ENCODE data around the gene TMEFF2.

TMEFF2 gene

DNA sequence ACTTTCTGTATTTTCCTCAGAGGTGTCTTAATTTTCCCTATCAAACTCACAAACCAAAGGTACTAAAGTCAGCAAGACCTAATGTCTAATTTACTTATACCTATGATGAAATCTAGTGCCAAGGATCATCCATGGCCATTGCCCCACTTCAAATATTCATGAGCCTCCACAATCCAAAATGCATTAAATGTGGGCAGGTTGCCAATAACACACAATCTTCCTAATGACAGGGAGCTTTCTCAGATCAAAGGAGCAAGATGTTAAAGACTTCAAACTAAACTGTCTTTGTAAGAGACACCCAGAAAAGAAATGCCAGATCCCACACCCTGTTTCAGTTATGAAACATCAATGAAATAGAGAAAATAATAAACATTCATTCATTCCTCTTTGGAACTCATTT is 143.2 kb downstream of the TMEFF2 start:
- H3K4me2 ChIP-seq (ENCODE audit: low read depth, low read length, poor library complexity, severe bottlenecking) = no peak overlapping the region
- no peaks in the 10 kb centered on the region for H3K36me3 ChIP-seq (ENCODE audit: insufficient read depth, low read length)
- H2AFZ ChIP-seq (ENCODE audit: low read length) = no peak overlapping the region
- no peak overlapping the region for H3K9ac ChIP-seq (ENCODE audit: low read depth, low read length, poor library complexity, severe bottlenecking)
- H3K4me1 ChIP-seq (ENCODE audit: insufficient read depth, low read length, poor library complexity, severe bottlenecking) = peaks cover 5% of the 10 kb centered on the region
- no peaks in the 10 kb centered on the region for H3F3A ChIP-seq (ENCODE audit: low read depth)
- no peaks in the 10 kb centered on the region for H4K20me1 ChIP-seq (ENCODE audit: insufficient read depth, low read length, poor library complexity, severe bottlenecking)
- H3K9me3 ChIP-seq (ENCODE audit: insufficient read depth, low read depth, low read length) = no peaks in the 10 kb centered on the region
- H3K79me2 ChIP-seq (ENCODE audit: insufficient read depth, low read length) = no peaks in the 10 kb centered on the region
- H3K9me2 ChIP-seq (replicated peaks; ENCODE audit: low read depth, low read length) = no peaks in the 10 kb centered on the region
- H3K27me3 ChIP-seq (ENCODE audit: insufficient read depth, low read length, poor library complexity, severe bottlenecking) = no peaks in the 10 kb centered on the region
- no peak for TF ChIP-seq EZH2phosphoT487 (IDR thresholded peaks at IDR 0.05; ENCODE audit: borderline replicate concordance)
- TF ChIP-seq, protein P1, sequence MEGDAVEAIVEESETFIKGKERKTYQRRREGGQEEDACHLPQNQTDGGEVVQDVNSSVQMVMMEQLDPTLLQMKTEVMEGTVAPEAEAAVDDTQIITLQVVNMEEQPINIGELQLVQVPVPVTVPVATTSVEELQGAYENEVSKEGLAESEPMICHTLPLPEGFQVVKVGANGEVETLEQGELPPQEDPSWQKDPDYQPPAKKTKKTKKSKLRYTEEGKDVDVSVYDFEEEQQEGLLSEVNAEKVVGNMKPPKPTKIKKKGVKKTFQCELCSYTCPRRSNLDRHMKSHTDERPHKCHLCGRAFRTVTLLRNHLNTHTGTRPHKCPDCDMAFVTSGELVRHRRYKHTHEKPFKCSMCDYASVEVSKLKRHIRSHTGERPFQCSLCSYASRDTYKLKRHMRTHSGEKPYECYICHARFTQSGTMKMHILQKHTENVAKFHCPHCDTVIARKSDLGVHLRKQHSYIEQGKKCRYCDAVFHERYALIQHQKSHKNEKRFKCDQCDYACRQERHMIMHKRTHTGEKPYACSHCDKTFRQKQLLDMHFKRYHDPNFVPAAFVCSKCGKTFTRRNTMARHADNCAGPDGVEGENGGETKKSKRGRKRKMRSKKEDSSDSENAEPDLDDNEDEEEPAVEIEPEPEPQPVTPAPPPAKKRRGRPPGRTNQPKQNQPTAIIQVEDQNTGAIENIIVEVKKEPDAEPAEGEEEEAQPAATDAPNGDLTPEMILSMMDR (conservative IDR thresholded peaks at IDR 0.05; ENCODE audit: low read length) = no peak
- H3K4me3 ChIP-seq (ENCODE audit: low read length, poor library complexity, severe bottlenecking) = no peak overlapping the region

DNA sequence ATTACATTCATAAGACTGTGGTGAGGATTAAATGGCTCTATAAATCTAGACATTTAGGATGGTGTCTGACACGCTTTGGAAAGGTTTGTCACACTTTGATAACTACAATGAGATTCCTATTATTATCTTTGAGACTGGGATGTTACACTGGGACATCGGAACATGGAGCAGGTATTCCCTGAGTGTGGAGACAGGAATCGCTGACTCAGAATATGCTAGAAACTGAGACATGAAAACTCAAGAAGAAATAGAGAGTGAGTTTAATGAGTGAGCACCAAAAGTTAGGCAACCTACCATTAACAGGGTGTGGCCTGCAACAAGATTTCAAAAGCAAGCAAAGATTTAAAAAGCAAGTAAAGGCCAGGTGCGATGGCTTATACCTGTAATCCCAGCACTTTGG is 145.4 kb downstream of the TMEFF2 start:
- Histone ChIP-seq H3K27me3 (ENCODE audit: insufficient read depth, low read length, poor library complexity, severe bottlenecking) (no peaks in the 10 kb centered on the region), H3K4me3 (ENCODE audit: low read length, poor library complexity, severe bottlenecking) (no peak overlapping the region), H2AFZ (ENCODE audit: low read length) (no peak overlapping the region), H4K20me1 (ENCODE audit: insufficient read depth, low read length, poor library complexity, severe bottlenecking) (no peaks in the 10 kb centered on the region), H3K4me1 (ENCODE audit: insufficient read depth, low read length, poor library complexity, severe bottlenecking) (peaks cover 5% of the 10 kb centered on the region), H3K79me2 (ENCODE audit: insufficient read depth, low read length) (no peaks in the 10 kb centered on the region), H3K36me3 (ENCODE audit: insufficient read depth, low read length) (no peaks in the 10 kb centered on the region), H3K4me2 (ENCODE audit: low read depth, low read length, poor library complexity, severe bottlenecking) (no peak overlapping the region), H3F3A (ENCODE audit: low read depth) (no peaks in the 10 kb centered on the region), H3K9ac (ENCODE audit: low read depth, low read length, poor library complexity, severe bottlenecking) (no peak overlapping the region), H3K9me2 (replicated peaks; ENCODE audit: low read depth, low read length) (no peaks in the 10 kb centered on the region), H3K9me3 (ENCODE audit: insufficient read depth, low read depth, low read length) (no peaks in the 10 kb centered on the region)
- TF ChIP-seq, protein P1 (conservative IDR thresholded peaks at IDR 0.05; ENCODE audit: low read length) = no peak
- no peak for TF ChIP-seq EZH2phosphoT487 (IDR thresholded peaks at IDR 0.05; ENCODE audit: borderline replicate concordance)

DNA sequence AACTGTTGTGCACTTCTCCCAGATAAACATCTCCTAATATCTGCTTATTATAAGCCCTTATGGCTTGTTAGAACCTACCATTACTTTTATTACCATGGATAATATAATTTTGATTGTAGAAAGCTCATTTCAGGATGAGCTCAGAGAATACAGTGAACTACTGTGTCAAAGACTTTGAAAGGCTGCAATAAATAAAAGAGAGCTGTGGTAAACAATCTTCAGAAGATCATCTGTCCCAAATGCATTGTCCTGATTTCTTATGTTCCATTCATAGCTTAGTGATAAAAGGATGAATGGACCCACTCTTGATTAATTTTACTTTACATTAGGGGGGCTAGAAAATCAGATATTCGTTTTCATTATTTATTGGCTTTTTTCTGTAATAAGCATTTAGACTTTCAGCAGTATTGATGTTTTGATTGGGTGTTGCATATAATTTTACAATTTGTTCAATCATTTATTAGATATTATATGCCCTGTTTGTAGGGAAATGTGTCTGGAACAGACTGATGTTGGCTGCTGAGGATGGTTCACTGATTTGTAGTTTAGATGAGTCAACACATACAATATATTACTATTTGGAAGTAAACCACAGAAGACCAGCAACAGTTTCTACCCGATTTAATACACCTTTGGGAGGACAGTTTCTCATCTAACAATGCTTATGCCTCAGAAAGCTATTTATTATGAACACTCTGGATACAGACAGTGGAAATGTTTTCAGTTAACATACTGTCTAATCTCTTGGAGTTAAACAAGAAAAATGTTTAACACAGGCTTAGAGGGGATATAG is 147.2 kb downstream of the TMEFF2 start:
- TF ChIP-seq, protein P1 (conservative IDR thresholded peaks at IDR 0.05; ENCODE audit: low read length) = no peak

More for the DNA sequence above, 147.2 kb downstream of the TMEFF2 start:
- H3K9me3 ChIP-seq (ENCODE audit: insufficient read depth, low read depth, low read length) = no peaks in the 10 kb centered on the region
- H4K20me1 ChIP-seq (ENCODE audit: insufficient read depth, low read length, poor library complexity, severe bottlenecking) = no peaks in the 10 kb centered on the region
- no peak overlapping the region for H3K9ac ChIP-seq (ENCODE audit: low read depth, low read length, poor library complexity, severe bottlenecking)
- no peak overlapping the region for H3K4me3 ChIP-seq (ENCODE audit: low read length, poor library complexity, severe bottlenecking)
- H3K9me2 ChIP-seq (replicated peaks; ENCODE audit: low read depth, low read length) = no peaks in the 10 kb centered on the region
- no peak overlapping the region for H2AFZ ChIP-seq (ENCODE audit: low read length)
- no peaks in the 10 kb centered on the region for H3F3A ChIP-seq (ENCODE audit: low read depth)
- H3K4me2 ChIP-seq (ENCODE audit: low read depth, low read length, poor library complexity, severe bottlenecking) = no peak overlapping the region
- no peaks in the 10 kb centered on the region for H3K36me3 ChIP-seq (ENCODE audit: insufficient read depth, low read length)
- H3K79me2 ChIP-seq (ENCODE audit: insufficient read depth, low read length) = no peaks in the 10 kb centered on the region
- peaks cover 5% of the 10 kb centered on the region for H3K4me1 ChIP-seq (ENCODE audit: insufficient read depth, low read length, poor library complexity, severe bottlenecking)
- no peaks in the 10 kb centered on the region for H3K27me3 ChIP-seq (ENCODE audit: insufficient read depth, low read length, poor library complexity, severe bottlenecking)

Data from Loucy (cell line).